ENCODE measurements around the gene CNR2. TPM values are rescaled to one million over a fixed set of nuclear protein-coding genes. Genes with fewer than 3 reads are reported as not detected.
"Not testable (repeated sequence)": the region's sequence is repeated elsewhere in the genome, so short reads cannot be mapped to it uniquely, and the experiment has no call there.

The CNR2 gene
- total RNA-seq, 1 experiment from 2014 or later = not detected

GRCh38 chr1:23878668-23879067 is 34.5 kb downstream of the CNR2 start:
- Histone ChIP-seq H3K4me1 (no peaks in the 10 kb centered on the region), H3K4me3 (no peak overlapping the region), H3K27ac (no peak overlapping the region), H3K27me3 (no peaks in the 10 kb centered on the region), H3K36me3 (no peaks in the 10 kb centered on the region), H3K9me3 (replicated peaks) (no peaks in the 10 kb centered on the region; the same call in 1 of the 2 replicates)
- DNase-seq = no peak

- no peaks in the 10 kb centered on the region for H3K27me3 ChIP-seq
- H3K27ac ChIP-seq = no peak overlapping the region
- H3K9me3 ChIP-seq (replicated peaks) = no peaks in the 10 kb centered on the region; the same call in 1 of the 2 replicates
- H3K4me3 ChIP-seq = no peak overlapping the region
- no peaks in the 10 kb centered on the region for H3K36me3 ChIP-seq
- no peaks in the 10 kb centered on the region for H3K4me1 ChIP-seq
- DNase-seq = no peak
Observed at GRCh38 chr1:23875382-23875781, 37.8 kb downstream of the CNR2 start.

GRCh38 chr1:23872421-23872820 is 40.7 kb downstream of the CNR2 start:
- no peaks in the 10 kb centered on the region for H3K4me1 ChIP-seq
- H3K27ac ChIP-seq = no peak overlapping the region

GRCh38 chr1:23869051-23869450 is 44.1 kb downstream of the CNR2 start:
- H3K27me3 ChIP-seq = peaks cover 3% of the 10 kb centered on the region; the same call in 1 of the 2 replicates
- no peaks in the 10 kb centered on the region for H3K36me3 ChIP-seq
- no peak overlapping the region for H3K27ac ChIP-seq
- DNase-seq = no peak
- H3K4me3 ChIP-seq = no peak overlapping the region
- no peaks in the 10 kb centered on the region for H3K9me3 ChIP-seq (replicated peaks)
- peaks cover 11% of the 10 kb centered on the region for H3K4me1 ChIP-seq

More at GRCh38 chr1:23872421-23872820, 40.7 kb downstream of the CNR2 start:
- Histone ChIP-seq H3K36me3 (no peaks in the 10 kb centered on the region), H3K27me3 (peaks cover 3% of the 10 kb centered on the region; the same call in 1 of the 2 replicates), H3K4me3 (no peak overlapping the region), H3K9me3 (replicated peaks) (no peaks in the 10 kb centered on the region)
- DNase-seq = no peak

GRCh38 chr1:23868557-23869016 is 44.6 kb downstream of the CNR2 start:
- DNase-seq = no peak
- no peak overlapping the region for H3K4me3 ChIP-seq
- H3K27me3 ChIP-seq = peaks cover 3% of the 10 kb centered on the region; the same call in 1 of the 2 replicates
- H3K4me1 ChIP-seq = peaks cover 11% of the 10 kb centered on the region
- H3K36me3 ChIP-seq = no peaks in the 10 kb centered on the region
- no peaks in the 10 kb centered on the region for H3K9me3 ChIP-seq (replicated peaks)
- no peak overlapping the region for H3K27ac ChIP-seq

- Histone ChIP-seq H3K4me1 (peaks cover 11% of the 10 kb centered on the region), H3K36me3 (no peaks in the 10 kb centered on the region), H3K4me3 (no peak within 1 kb of the TSS), H3K27me3 (peaks cover 3% of the 10 kb centered on the region; the same call in 1 of the 2 replicates), H3K9me3 (replicated peaks) (no peaks in the 10 kb centered on the region), H3K27ac (no peak within 1 kb of the TSS)
- DNase-seq = peak; percentile 13 to 36
Observed at GRCh38 chr1:23867895-23868556, 45.1 kb downstream of the CNR2 start, which contains the start of gene FUCA1. FUCA1 (minus strand) TSS chr1:23868290; CDS start chr1:23868286, 4 bp downstream.

- peaks cover 3% of the 10 kb centered on the region; the same call in 1 of the 2 replicates for H3K27me3 ChIP-seq
- no peaks in the 10 kb centered on the region for H3K36me3 ChIP-seq
- DNase-seq = no peak
- no peak overlapping the region for H3K27ac ChIP-seq
- no peak overlapping the region for H3K4me3 ChIP-seq
- no peaks in the 10 kb centered on the region for H3K9me3 ChIP-seq (replicated peaks)
- peaks cover 11% of the 10 kb centered on the region for H3K4me1 ChIP-seq
Observed at GRCh38 chr1:23867542-23867894, 45.6 kb downstream of the CNR2 start.

- Histone ChIP-seq H3K36me3 (no peaks in the 10 kb centered on the region), H3K4me3 (no peak overlapping the region), H3K27me3 (peaks cover 3% of the 10 kb centered on the region; the same call in 1 of the 2 replicates), H3K9me3 (replicated peaks) (no peaks in the 10 kb centered on the region), H3K4me1 (peaks cover 11% of the 10 kb centered on the region), H3K27ac (no peak overlapping the region)
- DNase-seq = peak; percentile 78 to 82
Observed at GRCh38 chr1:23865543-23865930, 47.6 kb downstream of the CNR2 start.

GRCh38 chr1:23864801-23865542 is 48.2 kb downstream of the CNR2 start:
- no peaks in the 10 kb centered on the region for H3K36me3 ChIP-seq
- H3K9me3 ChIP-seq (replicated peaks) = no peaks in the 10 kb centered on the region
- H3K4me3 ChIP-seq = no peak overlapping the region
- peaks cover 3% of the 10 kb centered on the region; the same call in 1 of the 2 replicates for H3K27me3 ChIP-seq
- DNase-seq = no peak
- H3K27ac ChIP-seq = no peak overlapping the region
- peaks cover 11% of the 10 kb centered on the region for H3K4me1 ChIP-seq

GRCh38 chr1:23862640-23863039 is 50.5 kb downstream of the CNR2 start:
- no peaks in the 10 kb centered on the region for H3K36me3 ChIP-seq
- peaks cover 11% of the 10 kb centered on the region for H3K4me1 ChIP-seq
- H3K27ac ChIP-seq = no peak overlapping the region
- peak in 1 of 2 experiments; percentile 21 for DNase-seq
- no peak overlapping the region for H3K4me3 ChIP-seq
- H3K9me3 ChIP-seq (replicated peaks) = no peaks in the 10 kb centered on the region
- no peaks in the 10 kb centered on the region; the same call in 1 of the 2 replicates for H3K27me3 ChIP-seq

GRCh38 chr1:23854568-23854967 is 58.6 kb downstream of the CNR2 start:
- peak in 1 of 2 experiments; percentile 23 for DNase-seq
- Histone ChIP-seq H3K4me1 (no peaks in the 10 kb centered on the region), H3K27ac (no peak overlapping the region), H3K36me3 (no peaks in the 10 kb centered on the region), H3K9me3 (replicated peaks) (no peaks in the 10 kb centered on the region), H3K27me3 (no peaks in the 10 kb centered on the region), H3K4me3 (no peak overlapping the region)

- H3K36me3 ChIP-seq, DNase-seq: not testable (repeated sequence)
Observed at GRCh38 chr1:23853124-23853523, 60.0 kb downstream of the CNR2 start.

GRCh38 chr1:23851406-23851805 is 61.8 kb downstream of the CNR2 start:
- H3K36me3 ChIP-seq; H3K4me1 ChIP-seq; DNase-seq; H3K27me3 ChIP-seq; H3K9me3 ChIP-seq (replicated peaks); H3K4me3 ChIP-seq; H3K27ac ChIP-seq: not testable (repeated sequence)

More at GRCh38 chr1:23853124-23853523, 60.0 kb downstream of the CNR2 start:
- H3K27ac ChIP-seq; H3K9me3 ChIP-seq (replicated peaks); H3K4me3 ChIP-seq; H3K27me3 ChIP-seq; H3K4me1 ChIP-seq: not testable (repeated sequence)

- Histone ChIP-seq H3K4me3 (no peak overlapping the region), H3K27me3 (peaks cover 3% of the 10 kb centered on the region; the same call in 1 of the 2 replicates), H3K9me3 (replicated peaks) (no peaks in the 10 kb centered on the region), H3K36me3 (no peaks in the 10 kb centered on the region), H3K27ac (no peak overlapping the region), H3K4me1 (no peaks in the 10 kb centered on the region)
- no peak for DNase-seq
Observed at GRCh38 chr1:23848673-23849616, 64.2 kb downstream of the CNR2 start.

All from SJCRH30 (cell line).